ENCODE results near the gene LRRC4C. TPM values are rescaled to one million over a fixed set of nuclear protein-coding genes. Genes with fewer than 3 reads are reported as not detected.

Gene LRRC4C
- total and polyA plus RNA-seq, 10 of the 15 experiments (the other 5 are each of a cell fraction or from before 2014, with no cell fraction given): 1.5 TPM; not detected in 9

DNA sequence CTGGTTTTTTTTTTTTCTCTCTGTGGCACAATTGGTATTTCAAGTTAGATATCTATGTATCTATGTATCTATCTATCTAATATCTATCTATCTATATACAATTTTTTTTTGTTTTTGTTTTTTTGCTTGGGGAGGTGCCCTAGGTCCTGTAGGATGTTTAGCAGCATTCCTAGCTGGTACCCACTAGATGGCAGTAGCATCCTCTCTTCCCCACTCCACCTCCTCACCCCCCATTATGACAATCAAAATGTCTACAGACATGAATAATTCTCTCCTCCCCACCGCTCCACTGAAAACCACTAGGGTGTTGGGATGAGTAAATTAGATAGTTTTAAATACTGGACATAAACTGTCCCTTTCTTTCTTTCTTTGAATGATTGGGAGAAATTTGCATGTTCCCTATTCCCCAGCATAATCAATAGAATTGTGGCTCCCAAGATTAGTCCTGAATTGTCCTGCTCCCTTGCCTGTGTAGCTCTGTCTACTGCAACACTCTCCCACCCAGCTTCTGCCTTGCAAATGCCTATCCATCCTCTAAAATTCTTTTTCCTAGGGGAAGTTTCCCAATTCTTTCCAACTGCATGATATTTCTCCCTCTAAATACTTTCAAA lies 1152.4 kb downstream of the LRRC4C start:
- Histone ChIP-seq H3K27ac (ENCODE audit: control insufficient read depth, insufficient read depth) (no peak overlapping the region), H3K36me3 (ENCODE audit: control insufficient read depth in 2 of 2, insufficient read depth in 2 of 2, low read length in 1 of 2) (no peaks in the 10 kb centered on the region), H3K9me3 (replicated peaks; ENCODE audit: control insufficient read depth, insufficient read depth, low read length) (no peaks in the 10 kb centered on the region), H2AFZ (ENCODE audit: control insufficient read depth, low read depth, low read length) (no peak overlapping the region), H3K9ac (ENCODE audit: control insufficient read depth, insufficient read depth, low read length) (no peak overlapping the region), H3K4me2 (ENCODE audit: control insufficient read depth, insufficient read depth) (no peak overlapping the region), H3K4me3 (no peak overlapping the region), H4K20me1 (ENCODE audit: control insufficient read depth, insufficient read depth) (no peaks in the 10 kb centered on the region), H3K4me1 (ENCODE audit: control insufficient read depth, insufficient read depth, low read length) (no peaks in the 10 kb centered on the region), H3K79me2 (ENCODE audit: control insufficient read depth, insufficient read depth, low read length) (no peaks in the 10 kb centered on the region), H3K27me3 (replicated peaks in 1 of 2; ENCODE audit: control insufficient read depth in 2 of 2, insufficient read depth in 2 of 2, low read length in 1 of 2) (no peaks in the 10 kb centered on the region)
- intact Hi-C loops (cut with micrococcal nuclease; ENCODE audit: unreplicated experiment) (loop anchor here (1.0 to 2.0 kb wide), 3 partner anchors 415 to 1124 kb away; no protein-coding TSS in a partner anchor), in situ Hi-C loops (cut with MboI) (loop anchor here (10.0 to 25.0 kb wide), 2 partner anchors 898 to 1130 kb away; no protein-coding TSS in a partner anchor)
- POLR2A ChIA-PET: no interaction called here
- RAD21 ChIA-PET (ENCODE audit: unreplicated experiment): interaction anchor here (0.8 to 2.0 kb wide), 3 partner anchors 9 to 894 kb away, joined by 3 to 10 read pairs (median 4); no protein-coding TSS in a partner anchor
- DNase-seq (ENCODE audit: low read depth, low spot score) (no peak), ATAC-seq (peak; percentile 88), FAIRE-seq (peak; percentile 18)
- no TSS peak for BruUV-seq (replicated peaks)
- WGBS (ENCODE audit: insufficient coverage, insufficient replicate concordance, low lambda C conversion rate, missing lambda C conversion rate): 0% methylated on average over 1 of the region's 1 CpG
- SMC1A ChIA-PET (ENCODE audit: uncharacterized antibody, unreplicated experiment): interaction anchor here (0.6 to 1.8 kb wide), 5 partner anchors 9 to 894 kb away, joined by 3 to 7 read pairs (median 4); no protein-coding TSS in a partner anchor
- CTCF ChIA-PET: interaction anchor here (0.6 to 3.8 kb wide), 15 partner anchors 9 to 1844 kb away, joined by 3 to 18 read pairs (median 4); no protein-coding TSS in a partner anchor
- TF ChIP-seq SIX5 (IDR thresholded peaks at IDR 0.05; ENCODE audit: low read depth, low read length, severe bottlenecking) (no peak), MTA3 (IDR thresholded peaks at IDR 0.05; ENCODE audit: borderline replicate concordance, low read length) (no peak), SREBF2 (IDR thresholded peaks at IDR 0.05; ENCODE audit: low read length) (no peak), FOS (IDR thresholded peaks at IDR 0.05; ENCODE audit: borderline replicate concordance, extremely low read depth, insufficient read length) (no peak), BRCA1 (IDR thresholded peaks at IDR 0.05; ENCODE audit: low read depth, low read length) (no peak), YY1 (IDR thresholded peaks at IDR 0.05; ENCODE audit: low read depth, low read length) (0 out of 2 replicates have a peak, but pooled peaks have one; percentile 33), LARP7 (IDR thresholded peaks at IDR 0.05) (no peak), MTA2 (IDR thresholded peaks at IDR 0.05; ENCODE audit: low read depth) (no peak), TCF12 (IDR thresholded peaks at IDR 0.05; ENCODE audit: low read depth, low read length) (no peak), RAD21 (IDR thresholded peaks at IDR 0.05; ENCODE audit: insufficient read depth, low read depth, low read length) (peak; percentile 57), RBBP5 (conservative IDR thresholded peaks at IDR 0.05) (no peak), BACH1 (IDR thresholded peaks at IDR 0.05; ENCODE audit: borderline replicate concordance) (no peak), GATAD2B (conservative IDR thresholded peaks at IDR 0.05; ENCODE audit: low read depth) (no peak), TBL1XR1 (IDR thresholded peaks at IDR 0.05; ENCODE audit: low read depth, low read length) (no peak), SMC3 (IDR thresholded peaks at IDR 0.05; ENCODE audit: borderline replicate concordance, low read length) (peak; percentile 55; the same call in 1 of the 2 replicates), MYC (IDR thresholded peaks at IDR 0.05; ENCODE audit: insufficient read depth, insufficient read length, insufficient replicate concordance, low read length, severe bottlenecking) (no peak), RUNX3 (IDR thresholded peaks at IDR 0.05; ENCODE audit: low read length) (no peak), CHD1 (IDR thresholded peaks at IDR 0.05; ENCODE audit: low read depth, low read length) (no peak), NR2C1 (IDR thresholded peaks at IDR 0.05) (no peak), ATF7 (IDR thresholded peaks at IDR 0.05; ENCODE audit: low read depth) (no peak)
- TF ChIP-seq, protein P1, sequence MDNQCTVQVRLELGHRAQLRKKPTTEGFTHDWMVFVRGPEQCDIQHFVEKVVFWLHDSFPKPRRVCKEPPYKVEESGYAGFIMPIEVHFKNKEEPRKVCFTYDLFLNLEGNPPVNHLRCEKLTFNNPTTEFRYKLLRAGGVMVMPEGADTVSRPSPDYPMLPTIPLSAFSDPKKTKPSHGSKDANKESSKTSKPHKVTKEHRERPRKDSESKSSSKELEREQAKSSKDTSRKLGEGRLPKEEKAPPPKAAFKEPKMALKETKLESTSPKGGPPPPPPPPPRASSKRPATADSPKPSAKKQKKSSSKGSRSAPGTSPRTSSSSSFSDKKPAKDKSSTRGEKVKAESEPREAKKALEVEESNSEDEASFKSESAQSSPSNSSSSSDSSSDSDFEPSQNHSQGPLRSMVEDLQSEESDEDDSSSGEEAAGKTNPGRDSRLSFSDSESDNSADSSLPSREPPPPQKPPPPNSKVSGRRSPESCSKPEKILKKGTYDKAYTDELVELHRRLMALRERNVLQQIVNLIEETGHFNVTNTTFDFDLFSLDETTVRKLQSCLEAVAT (IDR thresholded peaks at IDR 0.05): no peak
- TF ChIP-seq, protein P2, sequence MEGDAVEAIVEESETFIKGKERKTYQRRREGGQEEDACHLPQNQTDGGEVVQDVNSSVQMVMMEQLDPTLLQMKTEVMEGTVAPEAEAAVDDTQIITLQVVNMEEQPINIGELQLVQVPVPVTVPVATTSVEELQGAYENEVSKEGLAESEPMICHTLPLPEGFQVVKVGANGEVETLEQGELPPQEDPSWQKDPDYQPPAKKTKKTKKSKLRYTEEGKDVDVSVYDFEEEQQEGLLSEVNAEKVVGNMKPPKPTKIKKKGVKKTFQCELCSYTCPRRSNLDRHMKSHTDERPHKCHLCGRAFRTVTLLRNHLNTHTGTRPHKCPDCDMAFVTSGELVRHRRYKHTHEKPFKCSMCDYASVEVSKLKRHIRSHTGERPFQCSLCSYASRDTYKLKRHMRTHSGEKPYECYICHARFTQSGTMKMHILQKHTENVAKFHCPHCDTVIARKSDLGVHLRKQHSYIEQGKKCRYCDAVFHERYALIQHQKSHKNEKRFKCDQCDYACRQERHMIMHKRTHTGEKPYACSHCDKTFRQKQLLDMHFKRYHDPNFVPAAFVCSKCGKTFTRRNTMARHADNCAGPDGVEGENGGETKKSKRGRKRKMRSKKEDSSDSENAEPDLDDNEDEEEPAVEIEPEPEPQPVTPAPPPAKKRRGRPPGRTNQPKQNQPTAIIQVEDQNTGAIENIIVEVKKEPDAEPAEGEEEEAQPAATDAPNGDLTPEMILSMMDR (IDR thresholded peaks at IDR 0.05 in 2 of 3, conservative IDR thresholded peaks at IDR 0.05 in 1 of 3; ENCODE audit: control insufficient read depth in 2 of 3, extremely low read depth in 1 of 3, insufficient read depth in 1 of 3, low read depth in 3 of 3, low read length in 3 of 3): peak; percentile 45 to 65 (median 54)
